HL-60 (cell line): Measurements from ENCODE around the gene KBTBD13.
A peak's percentile ranks its signal among the peaks of the same experiment; 100 is the strongest.

ENCODE experiments used
- DNase-seq, 2 experiments: peaks; one replicate each; pipeline ENCODE4 v3.0.0-alpha.2; 2010 to 2020; ENCODE audit warnings: low read depth in 1 of 2, low spot score in 1 of 2
- H3K27ac ChIP-seq: fragments of 250-450 bp; sonication (Bioruptor Pico); replicated peaks from 2 replicates; pipeline ENCODE4 v1.5.1; 2020; ENCODE audit warnings: mild to moderate bottlenecking, moderate library complexity
- H3K27me3 ChIP-seq: fragments of 250-450 bp; sonication (Bioruptor Pico); 2 replicates; pipeline ENCODE4 v1.5.1; 2021; ENCODE audit warnings: mild to moderate bottlenecking, moderate library complexity; ENCODE audit not compliant: insufficient read depth, poor library complexity, severe bottlenecking
- H3K4me3 ChIP-seq: replicated peaks from 2 replicates; pipeline ENCODE4 v1.5.1; 2011; ENCODE audit warnings: mild to moderate bottlenecking, control low read depth, low read length; ENCODE audit not compliant: insufficient read depth
- CTCF ChIP-seq: IDR thresholded peaks from one replicate; pipeline ENCODE4 v1.5.1; 2011; ENCODE audit warnings: low read length, control low read depth, inconsistent platforms; ENCODE audit not compliant: insufficient read depth
- GABPA ChIP-seq: IDR thresholded peaks from 2 replicates; pipeline ENCODE4 v1.6.1; 2012; ENCODE audit warnings: low read depth
- POLR2AphosphoS5 ChIP-seq: IDR thresholded peaks from 2 replicates; pipeline ENCODE4 v1.6.1; 2012; ENCODE audit warnings: low read depth
- REST ChIP-seq: IDR thresholded peaks from 2 replicates; pipeline ENCODE4 v1.6.1; 2012; ENCODE audit warnings: low read depth; ENCODE audit not compliant: insufficient replicate concordance
- SPI1 ChIP-seq: IDR thresholded peaks from 2 replicates; pipeline ENCODE4 v1.6.1; 2012; ENCODE audit warnings: low read depth, mild to moderate bottlenecking, borderline replicate concordance

KBTBD13 gene

GRCh38 chr15:65054333-65055200 is 22.0 kb upstream of the KBTBD13 start:
- Histone ChIP-seq H3K27me3 (no peaks in the 10 kb centered on the region), H3K4me3 (no peak overlapping the region), H3K27ac (no peak overlapping the region)
- TF ChIP-seq CTCF (peak; percentile 89), REST (no peak), GABPA (no peak), SPI1 (no peak), POLR2AphosphoS5 (no peak)
- DNase-seq, result peak; percentile 25 to 58

GRCh38 chr15:65055201-65055870 is 21.2 kb upstream of the KBTBD13 start:
- Histone ChIP-seq H3K4me3 (no peak overlapping the region), H3K27ac (no peak overlapping the region), H3K27me3 (no peaks in the 10 kb centered on the region)
- no peak for DNase-seq
- TF ChIP-seq CTCF, result no peak
- TF ChIP-seq REST, result no peak
- no peak for TF ChIP-seq SPI1

DNA sequence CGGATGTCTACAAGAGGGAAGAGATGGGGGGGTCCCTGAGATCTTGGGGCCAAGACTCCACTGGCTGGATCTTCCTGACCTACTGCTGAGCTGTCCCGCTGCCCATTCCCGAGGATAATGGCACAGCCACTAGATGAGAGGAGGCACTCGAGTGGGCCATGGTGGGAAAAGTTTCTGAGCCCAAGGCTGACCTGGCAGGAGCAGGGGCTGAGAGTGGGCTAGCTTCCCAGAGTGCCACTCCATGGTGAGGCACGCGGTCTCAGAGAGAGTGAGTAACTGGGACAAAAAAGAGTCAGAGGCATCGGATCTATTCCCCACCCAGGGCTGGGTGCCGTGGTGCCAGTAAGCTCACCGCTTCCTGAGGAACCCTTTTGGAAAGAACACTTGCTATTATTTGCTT is 20.4 kb upstream of the KBTBD13 start:
- no peak overlapping the region for H3K4me3 ChIP-seq
- no peak for DNase-seq
- H3K27ac ChIP-seq, result no peak overlapping the region
- TF ChIP-seq REST (no peak), CTCF (no peak), GABPA (no peak), SPI1 (no peak)
- no peaks in the 10 kb centered on the region for H3K27me3 ChIP-seq
